ENCODE data around the gene AGBL4.

DNA sequence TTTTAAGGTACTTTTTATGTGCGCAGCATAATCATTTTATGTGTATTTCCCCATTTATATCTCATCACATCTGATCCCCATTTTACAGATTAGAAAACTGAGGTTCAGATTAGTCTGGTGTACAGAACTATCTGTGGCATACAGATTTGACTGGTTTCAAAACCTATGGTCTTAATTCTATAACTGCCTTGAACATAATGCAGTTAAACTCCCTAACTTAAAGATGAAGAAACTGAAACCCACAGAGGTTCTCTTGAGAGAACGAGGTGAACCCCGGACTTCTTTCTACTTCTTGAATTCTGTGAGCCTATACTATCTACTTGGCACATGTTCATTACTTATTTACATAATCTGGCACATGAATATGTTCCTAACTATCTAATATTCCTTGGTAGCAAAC lies 479.1 kb downstream of the AGBL4 start:
- TF ChIP-seq, protein P1, sequence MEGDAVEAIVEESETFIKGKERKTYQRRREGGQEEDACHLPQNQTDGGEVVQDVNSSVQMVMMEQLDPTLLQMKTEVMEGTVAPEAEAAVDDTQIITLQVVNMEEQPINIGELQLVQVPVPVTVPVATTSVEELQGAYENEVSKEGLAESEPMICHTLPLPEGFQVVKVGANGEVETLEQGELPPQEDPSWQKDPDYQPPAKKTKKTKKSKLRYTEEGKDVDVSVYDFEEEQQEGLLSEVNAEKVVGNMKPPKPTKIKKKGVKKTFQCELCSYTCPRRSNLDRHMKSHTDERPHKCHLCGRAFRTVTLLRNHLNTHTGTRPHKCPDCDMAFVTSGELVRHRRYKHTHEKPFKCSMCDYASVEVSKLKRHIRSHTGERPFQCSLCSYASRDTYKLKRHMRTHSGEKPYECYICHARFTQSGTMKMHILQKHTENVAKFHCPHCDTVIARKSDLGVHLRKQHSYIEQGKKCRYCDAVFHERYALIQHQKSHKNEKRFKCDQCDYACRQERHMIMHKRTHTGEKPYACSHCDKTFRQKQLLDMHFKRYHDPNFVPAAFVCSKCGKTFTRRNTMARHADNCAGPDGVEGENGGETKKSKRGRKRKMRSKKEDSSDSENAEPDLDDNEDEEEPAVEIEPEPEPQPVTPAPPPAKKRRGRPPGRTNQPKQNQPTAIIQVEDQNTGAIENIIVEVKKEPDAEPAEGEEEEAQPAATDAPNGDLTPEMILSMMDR (IDR thresholded peaks at IDR 0.05), result no peak
- no peak for TF ChIP-seq POLR2A (IDR thresholded peaks at IDR 0.05)
